Left lung (tissue), 10 donors: ENCODE measurements around the gene CNTNAP4. TPM values are rescaled to one million over a fixed set of nuclear protein-coding genes. Genes with fewer than 3 reads are reported as not detected.

Experiments used
- ATAC-seq: fragments of 200-7000 bp; cut with Tn5 transposase; one replicate; pipeline ENCODE4 v1.9.1; 2020; ENCODE audit warnings: moderate library complexity
- DNase-seq, 4 donors: peaks; one replicate each; pipeline ENCODE4 v3.0.0-alpha.2; 2013 to 2020
- H3K27ac ChIP-seq, 2 donors: fragments of 200-600 bp; sonication (generic) in 1 of 2; one replicate each; pipeline versions ENCODE4 v1.5.0 to v1.8.0; 2020 to 2021
- H3K27me3 ChIP-seq, 2 donors: fragments of 200-600 bp; sonication (generic) in 1 of 2; one replicate each; pipeline versions ENCODE4 v1.5.0 to v1.8.0; 2020 to 2021
- H3K36me3 ChIP-seq, 2 donors: fragments of 200-600 bp; sonication (generic) in 1 of 2; one replicate each; pipeline versions ENCODE4 v1.5.0 to v1.8.0; 2020 to 2021
- H3K4me1 ChIP-seq, 2 donors: fragments of 200-600 bp; one replicate each; pipeline ENCODE4 v1.8.0; 2021
- H3K4me3 ChIP-seq, 2 donors: fragments of 200-600 bp; sonication (generic) in 1 of 2; one replicate each; pipeline versions ENCODE4 v1.5.0 to v1.8.0; 2020 to 2021; ENCODE audit warnings: mild to moderate bottlenecking in 1 of 2
- H3K9me3 ChIP-seq, 2 donors: fragments of 200-600 bp; sonication (generic) in 1 of 2; one replicate each; pipeline versions ENCODE4 v1.5.0 to v1.8.0; 2020 to 2021
- intact Hi-C, 2 donors: fragments of 100-400 bp; cut with DNase I; formaldehyde crosslinking; loops; one replicate each; pipeline versions ENCODE4 v1.11.2 to v1.14.2; 2022
- polyA plus RNA-seq, 6 donors: library from polyadenylated mRNA; unstranded; fragments of 120-200 nt; gene quantifications; one replicate each; pipeline ENCODE4 v1.2.1, GENCODE V29; 2013; ENCODE audit not compliant: insufficient read length in 6 of 6
- total RNA-seq, 2 donors: library from RNA; stranded (reverse); fragmentation: NEBNext Ultra II Directional; extraction: Animal tissue kit (Norgen Biotek cat#: 25700); gene quantifications; one replicate each; pipeline ENCODE4 v1.2.1, GENCODE V29; 2021
- TF ChIP-seq, protein P1 (sequence below), 2 donors: fragments of 200-600 bp; sonication (generic) in 1 of 2; IDR thresholded peaks; one replicate each; pipeline versions ENCODE4 v1.5.0 to v1.8.0; 2021; ENCODE audit warnings: antibody characterized with exemption in 2 of 2
- donor health status: DM: no; HTN: yes; CAD: no.
- donor health status: DM: no; HTN: no; CAD: no.

CNTNAP4 gene
- total and polyA plus RNA-seq, 8 donors: 0.11 to 0.76 (median 0.37) TPM; not detected in 2

DNA sequence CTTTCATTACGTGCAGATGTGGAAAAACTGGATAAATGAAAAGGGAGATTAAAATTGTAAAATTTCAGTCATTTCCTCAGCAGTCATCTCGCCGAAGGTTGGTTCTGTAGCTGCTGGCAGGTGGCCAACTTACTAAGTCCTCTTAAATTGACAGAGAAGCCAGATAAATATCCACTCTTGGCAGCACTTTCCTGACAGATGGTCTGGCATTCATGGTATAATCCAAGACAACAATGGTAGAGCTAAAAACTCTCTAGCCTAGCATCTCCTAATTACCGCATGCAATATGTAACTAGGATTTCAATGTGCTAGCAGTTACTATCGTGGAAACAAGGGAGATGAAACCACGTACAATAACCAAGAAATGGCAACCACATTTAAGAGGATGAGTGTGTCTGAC lies 306.3 kb downstream of the CNTNAP4 start:
- intact Hi-C loops: no loop called here
- TF ChIP-seq, protein P1, sequence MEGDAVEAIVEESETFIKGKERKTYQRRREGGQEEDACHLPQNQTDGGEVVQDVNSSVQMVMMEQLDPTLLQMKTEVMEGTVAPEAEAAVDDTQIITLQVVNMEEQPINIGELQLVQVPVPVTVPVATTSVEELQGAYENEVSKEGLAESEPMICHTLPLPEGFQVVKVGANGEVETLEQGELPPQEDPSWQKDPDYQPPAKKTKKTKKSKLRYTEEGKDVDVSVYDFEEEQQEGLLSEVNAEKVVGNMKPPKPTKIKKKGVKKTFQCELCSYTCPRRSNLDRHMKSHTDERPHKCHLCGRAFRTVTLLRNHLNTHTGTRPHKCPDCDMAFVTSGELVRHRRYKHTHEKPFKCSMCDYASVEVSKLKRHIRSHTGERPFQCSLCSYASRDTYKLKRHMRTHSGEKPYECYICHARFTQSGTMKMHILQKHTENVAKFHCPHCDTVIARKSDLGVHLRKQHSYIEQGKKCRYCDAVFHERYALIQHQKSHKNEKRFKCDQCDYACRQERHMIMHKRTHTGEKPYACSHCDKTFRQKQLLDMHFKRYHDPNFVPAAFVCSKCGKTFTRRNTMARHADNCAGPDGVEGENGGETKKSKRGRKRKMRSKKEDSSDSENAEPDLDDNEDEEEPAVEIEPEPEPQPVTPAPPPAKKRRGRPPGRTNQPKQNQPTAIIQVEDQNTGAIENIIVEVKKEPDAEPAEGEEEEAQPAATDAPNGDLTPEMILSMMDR (IDR thresholded peaks at IDR 0.05): no peak
- no peaks in the 10 kb centered on the region for H3K4me1 ChIP-seq
- no peaks in the 10 kb centered on the region for H3K9me3 ChIP-seq
- no peaks in the 10 kb centered on the region for H3K27me3 ChIP-seq
- no peak overlapping the region for H3K27ac ChIP-seq
- H3K4me3 ChIP-seq: no peak overlapping the region
- no peaks in the 10 kb centered on the region for H3K36me3 ChIP-seq
- ATAC-seq (no peak), DNase-seq (peak in 2 of 4 donors; percentile 33 to 48)

GRCh38 chr16:76583945-76584344 lies 306.7 kb downstream of the CNTNAP4 start:
- ATAC-seq (no peak), DNase-seq (no peak)
- Histone ChIP-seq H3K27ac (no peak overlapping the region), H3K4me3 (no peak overlapping the region), H3K9me3 (no peaks in the 10 kb centered on the region), H3K27me3 (no peaks in the 10 kb centered on the region), H3K4me1 (no peaks in the 10 kb centered on the region), H3K36me3 (no peaks in the 10 kb centered on the region)
- TF ChIP-seq, protein P1 (IDR thresholded peaks at IDR 0.05): no peak
- intact Hi-C loops: no loop called here

GRCh38 chr16:76598498-76598897 lies 321.3 kb downstream of the CNTNAP4 start:
- intact Hi-C loops: no loop called here
- no peak for ATAC-seq

GRCh38 chr16:76607317-76607716 lies 330.1 kb downstream of the CNTNAP4 start:
- TF ChIP-seq, protein P1 (IDR thresholded peaks at IDR 0.05): no peak
- no peak for DNase-seq
- ATAC-seq: no peak
- H3K4me3 ChIP-seq: no peak overlapping the region
- no peaks in the 10 kb centered on the region for H3K27me3 ChIP-seq
- no peaks in the 10 kb centered on the region for H3K4me1 ChIP-seq
- H3K36me3 ChIP-seq: no peaks in the 10 kb centered on the region
- no peaks in the 10 kb centered on the region for H3K9me3 ChIP-seq
- intact Hi-C loops: no loop called here
- no peak overlapping the region for H3K27ac ChIP-seq

More at GRCh38 chr16:76598498-76598897, 321.3 kb downstream of the CNTNAP4 start:
- no peak for DNase-seq
- no peak overlapping the region for H3K27ac ChIP-seq
- no peaks in the 10 kb centered on the region for H3K9me3 ChIP-seq
- TF ChIP-seq, protein P1 (IDR thresholded peaks at IDR 0.05): no peak
- H3K36me3 ChIP-seq: no peaks in the 10 kb centered on the region
- no peaks in the 10 kb centered on the region for H3K4me1 ChIP-seq
- no peak overlapping the region for H3K4me3 ChIP-seq
- H3K27me3 ChIP-seq: no peaks in the 10 kb centered on the region
